ENCODE results near the gene LRRFIP1. TPM values are rescaled to one million over a fixed set of nuclear protein-coding genes. Genes with fewer than 3 reads are reported as not detected.

Gene LRRFIP1
- polyA plus RNA-seq, 1 of the 3 experiments (the other 2 are of a cell fraction): 47.3 TPM

- WGBS (ENCODE audit: low lambda C conversion rate): 97% methylated on average over 73 of the region's 84 CpGs
- H3K4me2 ChIP-seq: no peak within 1 kb of the TSS
- DNase-seq: no peak
- TF ChIP-seq RCOR1 (IDR thresholded peaks at IDR 0.05; ENCODE audit: low read length) (no peak), ZBTB33 (IDR thresholded peaks at IDR 0.05; ENCODE audit: borderline replicate concordance, low read depth) (no peak), TEAD4 (IDR thresholded peaks at IDR 0.05; ENCODE audit: borderline replicate concordance, insufficient read depth) (no peak), IRF3 (IDR thresholded peaks at IDR 0.05; ENCODE audit: low read depth, low read length) (no peak), MEF2A (IDR thresholded peaks at IDR 0.05; ENCODE audit: borderline replicate concordance, low read depth) (no peak)
- no peaks in the 10 kb centered on the region for H3K9me3 ChIP-seq
- no peak within 1 kb of the TSS for H3K27ac ChIP-seq (ENCODE audit: low read depth in 2 of 2, low read length in 1 of 2)
- no peak within 1 kb of the TSS for H3K4me3 ChIP-seq (ENCODE audit: low read depth in 2 of 2, low read length in 1 of 2)
- H3K9ac ChIP-seq: no peak within 1 kb of the TSS
- no peaks in the 10 kb centered on the region for H3K79me2 ChIP-seq (ENCODE audit: insufficient read depth)
- H3K27me3 ChIP-seq (ENCODE audit: insufficient read depth): no peaks in the 10 kb centered on the region
- peaks cover 0 to 3% of the 10 kb centered on the region in 2 experiments; a peak in 1 of 4 replicates for H3K4me1 ChIP-seq (ENCODE audit: control insufficient read depth in 1 of 2, insufficient read depth in 2 of 2, low read depth in 1 of 2, low read length in 1 of 2)
- no peak within 1 kb of the TSS for H2AFZ ChIP-seq (ENCODE audit: low read depth)
- H3F3A ChIP-seq (replicated peaks; ENCODE audit: insufficient read depth): no peaks in the 10 kb centered on the region
- no peaks in the 10 kb centered on the region for H3K9me2 ChIP-seq
- H3K36me3 ChIP-seq (replicated peaks in 1 of 2; ENCODE audit: control insufficient read depth in 1 of 2, insufficient read depth in 2 of 2, low read length in 1 of 2): no peaks in the 10 kb centered on the region
- ChIA-PET CTCF (no interaction called here), POLR2A (no interaction called here)
- H4K20me1 ChIP-seq (ENCODE audit: insufficient read depth): no peaks in the 10 kb centered on the region
These were observed 171.1 kb downstream of the LRRFIP1 start, which contains the start of gene RBM44 for GRCh38 chr2:237798236-237799059. RBM44 (plus strand) TSS chr2:237798779; CDS start chr2:237813610, 14,831 bp downstream.

GRCh38 chr2:237799060-237799428 lies 171.7 kb downstream of the LRRFIP1 start:
- H3K9me2 ChIP-seq: no peaks in the 10 kb centered on the region
- no peaks in the 10 kb centered on the region for H3K36me3 ChIP-seq (replicated peaks in 1 of 2; ENCODE audit: control insufficient read depth in 1 of 2, insufficient read depth in 2 of 2, low read length in 1 of 2)
- TF ChIP-seq MEF2A (IDR thresholded peaks at IDR 0.05; ENCODE audit: borderline replicate concordance, low read depth): no peak
- no peak for TF ChIP-seq RXRA (IDR thresholded peaks at IDR 0.05; ENCODE audit: borderline replicate concordance, low read depth)
- no peak for TF ChIP-seq IRF3 (IDR thresholded peaks at IDR 0.05; ENCODE audit: low read depth, low read length)
- TF ChIP-seq USF1 (IDR thresholded peaks at IDR 0.05; ENCODE audit: borderline replicate concordance, low read depth): no peak
- no peak for TF ChIP-seq MAX (IDR thresholded peaks at IDR 0.05; ENCODE audit: low read depth)
- no peak for TF ChIP-seq SMC3 (IDR thresholded peaks at IDR 0.05; ENCODE audit: low read depth, low read length)
- TF ChIP-seq NFIC (IDR thresholded peaks at IDR 0.05; ENCODE audit: borderline replicate concordance): no peak
- no peak for TF ChIP-seq ELF1 (IDR thresholded peaks at IDR 0.05)
- TF ChIP-seq MXI1 (IDR thresholded peaks at IDR 0.05; ENCODE audit: low read depth, low read length): no peak
- TF ChIP-seq PBX3 (IDR thresholded peaks at IDR 0.05): no peak
- H3K9ac ChIP-seq: no peak overlapping the region
- DNase-seq: no peak
- no peak overlapping the region for H3K4me2 ChIP-seq
- H3K4me3 ChIP-seq (ENCODE audit: low read depth in 2 of 2, low read length in 1 of 2): no peak overlapping the region
- 96% methylated on average over 31 of the region's 34 CpGs for WGBS (ENCODE audit: low lambda C conversion rate)
- H4K20me1 ChIP-seq (ENCODE audit: insufficient read depth): no peaks in the 10 kb centered on the region
- H3K79me2 ChIP-seq (ENCODE audit: insufficient read depth): no peaks in the 10 kb centered on the region
- H3K27ac ChIP-seq (ENCODE audit: low read depth in 2 of 2, low read length in 1 of 2): no peak overlapping the region
- peaks cover 0 to 3% of the 10 kb centered on the region in 2 experiments; a peak in 1 of 4 replicates for H3K4me1 ChIP-seq (ENCODE audit: control insufficient read depth in 1 of 2, insufficient read depth in 2 of 2, low read depth in 1 of 2, low read length in 1 of 2)
- H2AFZ ChIP-seq (ENCODE audit: low read depth): no peak overlapping the region
- no peaks in the 10 kb centered on the region for H3K27me3 ChIP-seq (ENCODE audit: insufficient read depth)
- CTCF ChIA-PET: no interaction called here
- H3K9me3 ChIP-seq: no peaks in the 10 kb centered on the region
- H3F3A ChIP-seq (replicated peaks; ENCODE audit: insufficient read depth): no peaks in the 10 kb centered on the region
- POLR2A ChIA-PET: no interaction called here

Data from SK-N-SH (cell line).